ENCODE data around the gene HLX. TPM values are rescaled to one million over a fixed set of nuclear protein-coding genes. Genes with fewer than 3 reads are reported as not detected.

HLX gene
- total and polyA plus RNA-seq, 9 of the 15 experiments (the other 6 are each of a cell fraction or from before 2014, with no cell fraction given) = 0.10 to 3.0 (median 1.6) TPM

DNA sequence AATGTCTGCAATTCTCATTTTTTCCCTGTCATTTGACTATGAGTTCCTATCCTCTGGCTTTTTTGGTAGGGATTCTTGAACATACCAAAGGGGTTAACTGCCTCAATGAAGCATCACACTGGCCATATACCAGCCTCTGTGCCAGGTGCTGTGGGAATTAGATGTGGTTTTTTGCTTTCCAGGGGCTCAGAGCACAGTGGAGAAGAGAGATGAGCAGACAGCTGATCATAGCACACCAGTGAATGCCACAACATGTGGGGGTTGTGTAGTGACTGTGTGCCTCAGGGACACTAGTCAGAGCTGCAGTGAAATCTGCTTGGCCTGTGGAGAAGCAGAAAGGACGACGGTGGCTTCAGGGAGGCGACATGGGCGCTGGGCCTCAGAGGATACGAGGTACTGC is 30.8 kb downstream of the HLX start (continued):
- TF ChIP-seq, protein P1, sequence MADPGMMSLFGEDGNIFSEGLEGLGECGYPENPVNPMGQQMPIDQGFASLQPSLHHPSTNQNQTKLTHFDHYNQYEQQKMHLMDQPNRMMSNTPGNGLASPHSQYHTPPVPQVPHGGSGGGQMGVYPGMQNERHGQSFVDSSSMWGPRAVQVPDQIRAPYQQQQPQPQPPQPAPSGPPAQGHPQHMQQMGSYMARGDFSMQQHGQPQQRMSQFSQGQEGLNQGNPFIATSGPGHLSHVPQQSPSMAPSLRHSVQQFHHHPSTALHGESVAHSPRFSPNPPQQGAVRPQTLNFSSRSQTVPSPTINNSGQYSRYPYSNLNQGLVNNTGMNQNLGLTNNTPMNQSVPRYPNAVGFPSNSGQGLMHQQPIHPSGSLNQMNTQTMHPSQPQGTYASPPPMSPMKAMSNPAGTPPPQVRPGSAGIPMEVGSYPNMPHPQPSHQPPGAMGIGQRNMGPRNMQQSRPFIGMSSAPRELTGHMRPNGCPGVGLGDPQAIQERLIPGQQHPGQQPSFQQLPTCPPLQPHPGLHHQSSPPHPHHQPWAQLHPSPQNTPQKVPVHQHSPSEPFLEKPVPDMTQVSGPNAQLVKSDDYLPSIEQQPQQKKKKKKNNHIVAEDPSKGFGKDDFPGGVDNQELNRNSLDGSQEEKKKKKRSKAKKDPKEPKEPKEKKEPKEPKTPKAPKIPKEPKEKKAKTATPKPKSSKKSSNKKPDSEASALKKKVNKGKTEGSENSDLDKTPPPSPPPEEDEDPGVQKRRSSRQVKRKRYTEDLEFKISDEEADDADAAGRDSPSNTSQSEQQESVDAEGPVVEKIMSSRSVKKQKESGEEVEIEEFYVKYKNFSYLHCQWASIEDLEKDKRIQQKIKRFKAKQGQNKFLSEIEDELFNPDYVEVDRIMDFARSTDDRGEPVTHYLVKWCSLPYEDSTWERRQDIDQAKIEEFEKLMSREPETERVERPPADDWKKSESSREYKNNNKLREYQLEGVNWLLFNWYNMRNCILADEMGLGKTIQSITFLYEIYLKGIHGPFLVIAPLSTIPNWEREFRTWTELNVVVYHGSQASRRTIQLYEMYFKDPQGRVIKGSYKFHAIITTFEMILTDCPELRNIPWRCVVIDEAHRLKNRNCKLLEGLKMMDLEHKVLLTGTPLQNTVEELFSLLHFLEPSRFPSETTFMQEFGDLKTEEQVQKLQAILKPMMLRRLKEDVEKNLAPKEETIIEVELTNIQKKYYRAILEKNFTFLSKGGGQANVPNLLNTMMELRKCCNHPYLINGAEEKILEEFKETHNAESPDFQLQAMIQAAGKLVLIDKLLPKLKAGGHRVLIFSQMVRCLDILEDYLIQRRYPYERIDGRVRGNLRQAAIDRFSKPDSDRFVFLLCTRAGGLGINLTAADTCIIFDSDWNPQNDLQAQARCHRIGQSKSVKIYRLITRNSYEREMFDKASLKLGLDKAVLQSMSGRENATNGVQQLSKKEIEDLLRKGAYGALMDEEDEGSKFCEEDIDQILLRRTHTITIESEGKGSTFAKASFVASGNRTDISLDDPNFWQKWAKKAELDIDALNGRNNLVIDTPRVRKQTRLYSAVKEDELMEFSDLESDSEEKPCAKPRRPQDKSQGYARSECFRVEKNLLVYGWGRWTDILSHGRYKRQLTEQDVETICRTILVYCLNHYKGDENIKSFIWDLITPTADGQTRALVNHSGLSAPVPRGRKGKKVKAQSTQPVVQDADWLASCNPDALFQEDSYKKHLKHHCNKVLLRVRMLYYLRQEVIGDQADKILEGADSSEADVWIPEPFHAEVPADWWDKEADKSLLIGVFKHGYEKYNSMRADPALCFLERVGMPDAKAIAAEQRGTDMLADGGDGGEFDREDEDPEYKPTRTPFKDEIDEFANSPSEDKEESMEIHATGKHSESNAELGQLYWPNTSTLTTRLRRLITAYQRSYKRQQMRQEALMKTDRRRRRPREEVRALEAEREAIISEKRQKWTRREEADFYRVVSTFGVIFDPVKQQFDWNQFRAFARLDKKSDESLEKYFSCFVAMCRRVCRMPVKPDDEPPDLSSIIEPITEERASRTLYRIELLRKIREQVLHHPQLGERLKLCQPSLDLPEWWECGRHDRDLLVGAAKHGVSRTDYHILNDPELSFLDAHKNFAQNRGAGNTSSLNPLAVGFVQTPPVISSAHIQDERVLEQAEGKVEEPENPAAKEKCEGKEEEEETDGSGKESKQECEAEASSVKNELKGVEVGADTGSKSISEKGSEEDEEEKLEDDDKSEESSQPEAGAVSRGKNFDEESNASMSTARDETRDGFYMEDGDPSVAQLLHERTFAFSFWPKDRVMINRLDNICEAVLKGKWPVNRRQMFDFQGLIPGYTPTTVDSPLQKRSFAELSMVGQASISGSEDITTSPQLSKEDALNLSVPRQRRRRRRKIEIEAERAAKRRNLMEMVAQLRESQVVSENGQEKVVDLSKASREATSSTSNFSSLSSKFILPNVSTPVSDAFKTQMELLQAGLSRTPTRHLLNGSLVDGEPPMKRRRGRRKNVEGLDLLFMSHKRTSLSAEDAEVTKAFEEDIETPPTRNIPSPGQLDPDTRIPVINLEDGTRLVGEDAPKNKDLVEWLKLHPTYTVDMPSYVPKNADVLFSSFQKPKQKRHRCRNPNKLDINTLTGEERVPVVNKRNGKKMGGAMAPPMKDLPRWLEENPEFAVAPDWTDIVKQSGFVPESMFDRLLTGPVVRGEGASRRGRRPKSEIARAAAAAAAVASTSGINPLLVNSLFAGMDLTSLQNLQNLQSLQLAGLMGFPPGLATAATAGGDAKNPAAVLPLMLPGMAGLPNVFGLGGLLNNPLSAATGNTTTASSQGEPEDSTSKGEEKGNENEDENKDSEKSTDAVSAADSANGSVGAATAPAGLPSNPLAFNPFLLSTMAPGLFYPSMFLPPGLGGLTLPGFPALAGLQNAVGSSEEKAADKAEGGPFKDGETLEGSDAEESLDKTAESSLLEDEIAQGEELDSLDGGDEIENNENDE (IDR thresholded peaks at IDR 0.05; ENCODE audit: low read depth, low read length) = no peak
- TF ChIP-seq, protein P2, sequence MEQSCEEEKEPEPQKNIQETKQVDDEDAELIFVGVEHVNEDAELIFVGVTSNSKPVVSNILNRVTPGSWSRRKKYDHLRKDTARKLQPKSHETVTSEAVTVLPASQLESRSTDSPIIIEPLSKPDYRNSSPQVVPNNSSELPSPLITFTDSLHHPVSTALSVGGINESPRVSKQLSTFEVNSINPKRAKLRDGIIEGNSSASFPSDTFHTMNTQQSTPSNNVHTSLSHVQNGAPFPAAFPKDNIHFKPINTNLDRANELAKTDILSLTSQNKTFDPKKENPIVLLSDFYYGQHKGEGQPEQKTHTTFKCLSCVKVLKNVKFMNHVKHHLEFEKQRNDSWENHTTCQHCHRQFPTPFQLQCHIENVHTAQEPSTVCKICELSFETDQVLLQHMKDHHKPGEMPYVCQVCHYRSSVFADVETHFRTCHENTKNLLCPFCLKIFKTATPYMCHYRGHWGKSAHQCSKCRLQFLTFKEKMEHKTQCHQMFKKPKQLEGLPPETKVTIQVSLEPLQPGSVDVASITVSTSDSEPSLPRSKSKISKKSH (CRISPR knock-in tag; IDR thresholded peaks at IDR 0.05) = no peak
- TF ChIP-seq SAFB (IDR thresholded peaks at IDR 0.05; ENCODE audit: borderline replicate concordance, low read depth, low read length) = no peak

Measured in K562 (cell line).